ENCODE measurements around the gene SLC35A5.

- no peak for TF ChIP-seq POLR2A (IDR thresholded peaks at IDR 0.05)
- no peak for TF ChIP-seq EP300 (IDR thresholded peaks at IDR 0.05)
- no peak for TF ChIP-seq CTCF (IDR thresholded peaks at IDR 0.05)
Observed at GRCh38 chr3:112594856-112595255, 33.0 kb downstream of the SLC35A5 start.

All from upper lobe of left lung (tissue), 4 donors.